Keratinocyte (primary cell): ENCODE results near the gene COMT. TPM values are rescaled to one million over a fixed set of nuclear protein-coding genes. Genes with fewer than 3 reads are reported as not detected.

ENCODE experiments used
- DNase-seq: peaks from one replicate; pipeline ENCODE4 v3.0.0-alpha.2; 2011; ENCODE audit warnings: low read depth, missing footprints, low spot score
- FAIRE-seq: peaks from 2 replicates; lab custom pipeline; 2011; peaks lifted over from hg19 to GRCh38; lab: Jason Lieb, UNC
- H2AFZ ChIP-seq: 2 replicates; pipeline ENCODE4 v1.6.0; 2012; ENCODE audit warnings: low read length, control low read depth, inconsistent platforms; ENCODE audit not compliant: control insufficient read depth
- H3K27ac ChIP-seq: 2 replicates; pipeline ENCODE4 v1.5.1; 2011; ENCODE audit warnings: low read length; ENCODE audit not compliant: control insufficient read depth, insufficient read depth
- H3K27me3 ChIP-seq: 3 replicates; pipeline ENCODE4 v1.6.0; 2011; ENCODE audit warnings: low read length; ENCODE audit not compliant: control insufficient read depth, insufficient read depth; ENCODE audit errors: extremely low read depth
- H3K36me3 ChIP-seq, 2 experiments: 2 replicates in 1 of 2; 3 replicates in 1 of 2; pipeline ENCODE4 v1.5.1; 2011; ENCODE audit warnings: low read length in 2 of 2, mild to moderate bottlenecking in 1 of 2; ENCODE audit not compliant: control insufficient read depth in 2 of 2, insufficient read depth in 2 of 2; ENCODE audit errors: extremely low read depth in 1 of 2
- H3K4me1 ChIP-seq: 3 replicates; pipeline ENCODE4 v1.5.1; 2011; ENCODE audit warnings: low read length; ENCODE audit not compliant: control insufficient read depth, insufficient read depth; ENCODE audit errors: extremely low read depth
- H3K4me2 ChIP-seq: 3 replicates; pipeline ENCODE4 v1.6.0; 2011; ENCODE audit warnings: low read depth, low read length; ENCODE audit not compliant: control insufficient read depth, insufficient read depth; ENCODE audit errors: extremely low read depth
- H3K4me3 ChIP-seq, 3 experiments: fragments of 200-600 bp in 1 of 3; sonication (generic) in 1 of 3; 2 replicates in 2 of 3; 3 replicates in 1 of 3; pipeline ENCODE4 v1.5.1; 2011 to 2016; ENCODE audit warnings: low read length in 3 of 3, mild to moderate bottlenecking in 3 of 3, control low read depth in 2 of 3, inconsistent platforms in 1 of 3, low read depth in 1 of 3, mixed read lengths in 1 of 3, mixed run types in 1 of 3, moderate library complexity in 1 of 3; ENCODE audit not compliant: control insufficient read depth in 2 of 3, insufficient read depth in 2 of 3; ENCODE audit errors: extremely low read depth in 1 of 3
- H3K79me2 ChIP-seq: 2 replicates; pipeline ENCODE4 v1.6.0; 2012; ENCODE audit warnings: low read length; ENCODE audit not compliant: control insufficient read depth, insufficient read depth
- H3K9ac ChIP-seq: 3 replicates; pipeline ENCODE4 v1.6.0; 2011; ENCODE audit warnings: low read length; ENCODE audit not compliant: control insufficient read depth, insufficient read depth; ENCODE audit errors: extremely low read depth
- H3K9me1 ChIP-seq: 3 replicates; pipeline ENCODE4 v1.6.0; 2011; ENCODE audit warnings: low read length; ENCODE audit not compliant: control insufficient read depth, insufficient read depth; ENCODE audit errors: extremely low read depth
- H3K9me3 ChIP-seq: 2 replicates; pipeline ENCODE4 v1.5.1; 2012; ENCODE audit warnings: low read depth, low read length; ENCODE audit not compliant: control insufficient read depth
- H4K20me1 ChIP-seq: 3 replicates; pipeline ENCODE4 v1.6.0; 2011; ENCODE audit warnings: low read length; ENCODE audit not compliant: control insufficient read depth, insufficient read depth; ENCODE audit errors: extremely low read depth
- CTCF ChIP-seq, 3 experiments: IDR thresholded peaks in 1 of 3; conservative IDR thresholded peaks in 1 of 3; optimal IDR thresholded peaks in 1 of 3; 2 replicates in 2 of 3; 3 replicates in 1 of 3; pipeline versions ENCODE3 to v1.5.1; 2011; ENCODE audit warnings: low read length in 3 of 3, mild to moderate bottlenecking in 3 of 3, moderate library complexity in 2 of 3, control low read depth in 1 of 3, inconsistent platforms in 1 of 3; ENCODE audit not compliant: insufficient read depth in 2 of 3; ENCODE audit errors: extremely low read depth in 1 of 3
- EZH2 ChIP-seq: IDR thresholded peaks from one replicate; pipeline ENCODE4 v1.6.1; 2012; ENCODE audit warnings: inconsistent platforms, mild to moderate bottlenecking, low read length, moderate library complexity
- dilution Hi-C: fragments of 300-500 bp; cut with MboI; formaldehyde crosslinking; loops from one replicate; pipeline ENCODE4 v1.7.0; 2020; ENCODE audit warnings: low sequenced_read_pairs; ENCODE audit not compliant: extremely low pct_ligation_motif_present
- polyA plus RNA-seq, 5 experiments: library from polyadenylated mRNA; depleted of rRNA in 3 of 5; stranded (reverse) in 3 of 5; stranded (forward) in 1 of 5; unstranded in 1 of 5; fragments of >200 nt; gene quantifications; 1 replicate in 1 of 5; 2 replicates in 3 of 5; 3 replicates in 1 of 5; pipeline versions ENCODE4 v1.2.1 to v1.2.3, GENCODE V29; 2011 to 2012; ENCODE audit warnings: missing spikeins in 2 of 5, low read depth in 1 of 5, low replicate concordance in 1 of 5

COMT gene
- polyA plus RNA-seq, 1 donor (not counting 4 experiments of a cell fraction or from before 2014, with no cell fraction given), result 139 TPM

DNA sequence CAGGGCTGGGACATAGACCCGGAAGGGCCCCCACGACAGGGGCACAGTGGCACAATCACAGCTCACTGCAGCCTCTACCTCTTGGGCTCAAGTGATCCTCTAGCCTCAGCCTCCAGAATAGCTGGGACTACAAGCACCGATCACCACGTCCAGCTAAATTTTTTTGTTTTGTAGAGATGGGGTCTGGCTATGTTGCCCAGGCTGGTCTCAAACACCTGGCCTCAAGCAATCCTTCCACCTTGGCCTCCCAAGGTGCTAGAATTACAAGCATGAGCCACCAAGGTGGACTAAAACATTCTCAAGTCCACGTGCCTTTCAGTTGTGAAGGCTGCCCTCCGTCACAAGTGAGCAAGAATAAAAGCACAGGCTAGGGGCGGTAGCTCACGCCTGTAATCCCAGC is 10.1 kb upstream of the COMT start:
- peaks cover 2 to 3% of the 10 kb centered on the region in 2 experiments for H3K36me3 ChIP-seq
- dilution Hi-C loops, result no loop called here
- no peaks in the 10 kb centered on the region for H3K27me3 ChIP-seq
- no peak for DNase-seq
- no peaks in the 10 kb centered on the region for H3K9me1 ChIP-seq
- H3K27ac ChIP-seq, result no peak overlapping the region
- no peaks in the 10 kb centered on the region for H4K20me1 ChIP-seq
- no peak overlapping the region for H3K4me3 ChIP-seq
- TF ChIP-seq EZH2 (no peak), CTCF (optimal IDR thresholded peaks at IDR 0.05 in 1 of 3, IDR thresholded peaks at IDR 0.05 in 1 of 3, conservative IDR thresholded peaks at IDR 0.05 in 1 of 3; ENCODE audit: extremely low read depth in 1 of 3, insufficient read depth in 2 of 3, low read length in 3 of 3) (no peak)
- FAIRE-seq, result no peak
- no peak overlapping the region for H3K4me2 ChIP-seq
- no peaks in the 10 kb centered on the region for H3K9me3 ChIP-seq
- H2AFZ ChIP-seq, result no peak overlapping the region
- no peaks in the 10 kb centered on the region for H3K79me2 ChIP-seq
- H3K4me1 ChIP-seq, result no peaks in the 10 kb centered on the region
- no peak overlapping the region for H3K9ac ChIP-seq

GRCh38 chr22:19932367-19933206 is 9.0 kb upstream of the COMT start:
- Histone ChIP-seq H4K20me1 (no peaks in the 10 kb centered on the region), H3K9me3 (no peaks in the 10 kb centered on the region), H2AFZ (no peak overlapping the region), H3K4me1 (no peaks in the 10 kb centered on the region), H3K9ac (no peak overlapping the region), H3K27ac (no peak overlapping the region), H3K79me2 (no peaks in the 10 kb centered on the region), H3K9me1 (no peaks in the 10 kb centered on the region), H3K4me2 (no peak overlapping the region), H3K36me3 (peaks cover 2 to 3% of the 10 kb centered on the region in 2 experiments), H3K4me3 (no peak overlapping the region), H3K27me3 (no peaks in the 10 kb centered on the region)
- dilution Hi-C loops, result no loop called here
- TF ChIP-seq CTCF (optimal IDR thresholded peaks at IDR 0.05 in 1 of 3, IDR thresholded peaks at IDR 0.05 in 1 of 3, conservative IDR thresholded peaks at IDR 0.05 in 1 of 3; ENCODE audit: extremely low read depth in 1 of 3, insufficient read depth in 2 of 3, low read length in 3 of 3) (no peak), EZH2 (no peak)
- FAIRE-seq (no peak), DNase-seq (no peak)
